H1 (cell line): Measurements from ENCODE around the gene MED13. TPM values are rescaled to one million over a fixed set of nuclear protein-coding genes. Genes with fewer than 3 reads are reported as not detected.

Experiments
- CTCF ChIA-PET: fragments of 300-600 bp; sonication (Branson Sonifier 250); formaldehyde crosslinking; loops from one replicate; lab custom pipeline; 2021; ENCODE audit not compliant: partially characterized antibody; lab: Charles Lee
- POLR2A ChIA-PET: fragments of 300-600 bp; sonication (Branson Sonifier 250); formaldehyde crosslinking; loops from one replicate; lab custom pipeline; 2021; ENCODE audit warnings: inconsistent platforms; ENCODE audit not compliant: partially characterized antibody; lab: Charles Lee
- DNase-seq, 2 experiments: peaks; one replicate each; pipeline versions ENCODE4 v3.0.0 to v3.0.0-alpha.2; 2010 to 2022; ENCODE audit warnings: low spot score in 2 of 2, low read depth in 1 of 2, mixed read lengths in 1 of 2
- FAIRE-seq: peaks from 2 replicates; lab custom pipeline; 2011; peaks lifted over from hg19 to GRCh38; lab: Jason Lieb, UNC
- H2AFZ ChIP-seq: 2 replicates; pipeline ENCODE4 v1.8.1; 2012; ENCODE audit warnings: low read length, inconsistent platforms
- H2AK5ac ChIP-seq: 2 replicates; pipeline ENCODE4 v1.6.1; 2013; ENCODE audit warnings: low read depth, low read length
- H2BK120ac ChIP-seq: replicated peaks from 2 replicates; pipeline ENCODE3; 2013; ENCODE audit warnings: low read depth, low read length, inconsistent platforms
- H2BK12ac ChIP-seq: 2 replicates; pipeline ENCODE4 v1.6.1; 2013; ENCODE audit warnings: low read depth, low read length
- H2BK15ac ChIP-seq: 2 replicates; pipeline ENCODE4 v1.6.1; 2013; ENCODE audit warnings: low read length
- H2BK20ac ChIP-seq: 2 replicates; pipeline ENCODE4 v1.6.1; 2013; ENCODE audit warnings: low read length
- H2BK5ac ChIP-seq: 2 replicates; pipeline ENCODE4 v1.6.1; 2013; ENCODE audit warnings: low read depth, low read length
- H3K14ac ChIP-seq: 2 replicates; pipeline ENCODE4 v1.6.1; 2013; ENCODE audit warnings: inconsistent platforms; ENCODE audit not compliant: insufficient read length
- H3K18ac ChIP-seq: 2 replicates; pipeline ENCODE4 v1.6.1; 2013; ENCODE audit warnings: low read length; ENCODE audit errors: extremely low read depth
- H3K23ac ChIP-seq: 2 replicates; pipeline ENCODE4 v1.6.1; 2013; ENCODE audit warnings: inconsistent platforms; ENCODE audit not compliant: insufficient read length
- H3K23me2 ChIP-seq: 2 replicates; pipeline ENCODE4 v1.6.1; 2013; ENCODE audit warnings: low read depth, low read length
- H3K27ac ChIP-seq: 2 replicates; pipeline ENCODE4 v1.6.1; 2011; ENCODE audit warnings: low read depth, low read length, inconsistent platforms
- H3K27me3 ChIP-seq, 4 experiments: replicated peaks in 1 of 4; 1 replicate in 1 of 4; 2 replicates in 3 of 4; pipeline versions ENCODE4 v1.6.1 to v1.8.1; 2011 to 2013; ENCODE audit warnings: low read length in 3 of 4, mild to moderate bottlenecking in 3 of 4, inconsistent platforms in 2 of 4, mixed read lengths in 2 of 4, moderate library complexity in 1 of 4; ENCODE audit not compliant: control insufficient read depth in 3 of 4, insufficient read depth in 3 of 4; ENCODE audit errors: extremely low read depth in 1 of 4
- H3K36me3 ChIP-seq, 4 experiments: 2 replicates each; pipeline versions ENCODE4 v1.6.1 to v1.8.1; 2011 to 2013; ENCODE audit warnings: mild to moderate bottlenecking in 4 of 4, low read length in 3 of 4, moderate library complexity in 2 of 4, control low read depth in 1 of 4, inconsistent platforms in 1 of 4; ENCODE audit not compliant: insufficient read depth in 4 of 4, control insufficient read depth in 2 of 4
- H3K4ac ChIP-seq: replicated peaks from 2 replicates; pipeline ENCODE3; 2013; ENCODE audit warnings: low read length, low read depth, mixed read lengths, inconsistent platforms; ENCODE audit not compliant: insufficient read length
- H3K4me1 ChIP-seq, 4 experiments: replicated peaks in 1 of 4; 1 replicate in 1 of 4; 2 replicates in 3 of 4; pipeline versions ENCODE4 v1.6.1 to v1.8.1; 2011 to 2013; ENCODE audit warnings: low read length in 3 of 4, inconsistent platforms in 2 of 4, mixed read lengths in 1 of 4; ENCODE audit not compliant: insufficient read depth in 4 of 4, control insufficient read depth in 3 of 4
- H3K4me2 ChIP-seq, 2 experiments: 2 replicates each; pipeline versions ENCODE4 v1.6.1 to v1.8.1; 2011 to 2013; ENCODE audit warnings: low read depth in 2 of 2, low read length in 2 of 2, control low read depth in 1 of 2, inconsistent platforms in 1 of 2, mild to moderate bottlenecking in 1 of 2; ENCODE audit not compliant: insufficient read depth in 1 of 2
- H3K4me3 ChIP-seq, 4 experiments: fragments of 200-600, 300-600 bp in 1 of 4; sonication (generic), shearing (Covaris generic), sonication (Bioruptor Twin) in 1 of 4; 2 replicates each; pipeline versions ENCODE4 v1.5.1 to v1.8.1; 2011 to 2016; ENCODE audit warnings: low read length in 4 of 4, low read depth in 3 of 4, control low read depth in 2 of 4, inconsistent platforms in 2 of 4, mild to moderate bottlenecking in 2 of 4, mixed read lengths in 1 of 4, moderate library complexity in 1 of 4; ENCODE audit not compliant: insufficient read depth in 2 of 4; ENCODE audit errors: extremely low read depth in 1 of 4
- H3K56ac ChIP-seq: replicated peaks from 2 replicates; pipeline ENCODE3; 2013; ENCODE audit warnings: low read depth, mild to moderate bottlenecking, mixed read lengths, low read length, inconsistent platforms; ENCODE audit not compliant: insufficient read length
- H3K79me1 ChIP-seq: 2 replicates; pipeline ENCODE4 v1.6.1; 2013; ENCODE audit warnings: low read depth, low read length, control low read depth
- H3K79me2 ChIP-seq, 2 experiments: 2 replicates each; pipeline versions ENCODE4 v1.6.1 to v1.8.1; 2012 to 2013; ENCODE audit warnings: low read length in 2 of 2, mild to moderate bottlenecking in 2 of 2, inconsistent platforms in 1 of 2; ENCODE audit not compliant: insufficient read depth in 2 of 2, control insufficient read depth in 1 of 2
- H3K9ac ChIP-seq, 4 experiments: replicated peaks in 1 of 4; 1 replicate in 1 of 4; 2 replicates in 3 of 4; pipeline versions ENCODE4 v1.6.1 to v1.8.1; 2011 to 2013; ENCODE audit warnings: low read depth in 3 of 4, low read length in 3 of 4, control low read depth in 2 of 4, mild to moderate bottlenecking in 2 of 4, moderate library complexity in 2 of 4, inconsistent platforms in 1 of 4; ENCODE audit errors: extremely low read depth in 1 of 4
- H3K9me3 ChIP-seq, 2 experiments: 2 replicates each; pipeline versions ENCODE4 v1.6.1 to v1.8.1; 2012 to 2013; ENCODE audit warnings: mild to moderate bottlenecking in 2 of 2, moderate library complexity in 2 of 2, control low read depth in 1 of 2, inconsistent platforms in 1 of 2, low read depth in 1 of 2, low read length in 1 of 2, mixed read lengths in 1 of 2; ENCODE audit not compliant: insufficient read depth in 2 of 2
- H4K20me1 ChIP-seq, 2 experiments: replicated peaks in 1 of 2; 2 replicates each; pipeline versions ENCODE3 to v1.8.1; 2011 to 2013; ENCODE audit warnings: inconsistent platforms in 2 of 2, low read length in 2 of 2, mild to moderate bottlenecking in 1 of 2; ENCODE audit not compliant: insufficient read depth in 2 of 2, control insufficient read depth in 1 of 2
- H4K5ac ChIP-seq: 2 replicates; pipeline ENCODE4 v1.6.1; 2013; ENCODE audit warnings: low read length, low read depth, mixed read lengths, inconsistent platforms; ENCODE audit not compliant: insufficient read length
- H4K8ac ChIP-seq: 2 replicates; pipeline ENCODE4 v1.8.0; 2013; ENCODE audit warnings: mild to moderate bottlenecking, moderate library complexity, low read length, inconsistent platforms; ENCODE audit not compliant: insufficient read depth; ENCODE audit errors: extremely low read depth
- H4K91ac ChIP-seq: replicated peaks from 2 replicates; pipeline ENCODE3; 2013; ENCODE audit warnings: low read length, mixed read lengths, inconsistent platforms; ENCODE audit not compliant: insufficient read length
- ASH2L ChIP-seq: fragments of 200-600, 300-600 bp; sonication (generic); IDR thresholded peaks from one replicate; pipeline ENCODE4 v1.7.1; 2017; ENCODE audit warnings: low read length
- BACH1 ChIP-seq: IDR thresholded peaks from 2 replicates; pipeline ENCODE4 v1.6.1; 2012; ENCODE audit warnings: low read length, improper control_type of control experiment
- CBX5 ChIP-seq: fragments of 300-800, 300-1000 bp; sonication (generic); IDR thresholded peaks from 2 replicates; pipeline ENCODE4 v1.7.1; 2016; ENCODE audit warnings: antibody characterized with exemption, low read length, low read depth
- CBX8 ChIP-seq: fragments of 300-800, 300-1000 bp; sonication (generic); IDR thresholded peaks from 2 replicates; pipeline ENCODE4 v1.7.1; 2016; ENCODE audit warnings: low read depth, low read length, borderline replicate concordance
- EP300 ChIP-seq, 2 experiments: IDR thresholded peaks; 1 replicate in 1 of 2; 2 replicates in 1 of 2; pipeline ENCODE4 v1.6.1; 2011 to 2012; ENCODE audit warnings: low read depth in 2 of 2, low read length in 2 of 2, mild to moderate bottlenecking in 2 of 2, borderline replicate concordance in 1 of 2, inconsistent platforms in 1 of 2, moderate library complexity in 1 of 2
- SUZ12 ChIP-seq: fragments of 200-600 bp; sonication (generic); IDR thresholded peaks from 2 replicates; pipeline ENCODE4 v1.6.1; 2012; ENCODE audit warnings: mild to moderate bottlenecking, inconsistent platforms, low read length, moderate library complexity, mixed read lengths
- WGBS, 2 experiments: shearing (Covaris generic) in 1 of 2; methylation state at CpG; one replicate each; pipeline versions ENCODE4 v1.1.6 to v1.1.7; 2013 to 2015; ENCODE audit warnings: low lambda C conversion rate in 2 of 2, mixed read lengths in 2 of 2, inconsistent platforms in 1 of 2, low coverage in 1 of 2, missing lambda C conversion rate in 1 of 2; ENCODE audit not compliant: insufficient replicate concordance in 2 of 2, insufficient coverage in 1 of 2, insufficient read length in 1 of 2; ENCODE audit errors: extremely low coverage in 1 of 2, missing lambda C conversion rate in 1 of 2; 5-methylcytosine and 5-hydroxymethylcytosine counted together
- polyA plus RNA-seq, 7 experiments: library from polyadenylated mRNA; depleted of rRNA in 3 of 7; stranded (reverse) in 5 of 7; unstranded in 2 of 7; fragments of >200 nt in 5 of 7; fragments of 200-250 nt in 2 of 7; gene quantifications; 1 replicate in 5 of 7; 2 replicates in 1 of 7; 4 replicates in 1 of 7; pipeline versions ENCODE4 v1.2.1 to v1.2.3, GENCODE V29; 2011 to 2013; ENCODE audit warnings: missing spikeins in 2 of 7, mixed read lengths in 2 of 7
- total RNA-seq: library from RNA; stranded (reverse); fragmentation: NEBNext Ultra II Directional; extraction: Animal tissue kit (Norgen Biotek cat#: 25700); gene quantifications from 2 replicates; pipeline ENCODE4 v1.2.1, GENCODE V29; 2021
- TF ChIP-seq, protein P1 (sequence below), 3 experiments: IDR thresholded peaks; 1 replicate in 2 of 3; 2 replicates in 1 of 3; pipeline versions ENCODE4 v1.5.1 to v1.6.1; 2011; ENCODE audit warnings: low read length in 3 of 3, mild to moderate bottlenecking in 3 of 3, inconsistent platforms in 2 of 3, low read depth in 1 of 3, moderate library complexity in 1 of 3; ENCODE audit not compliant: insufficient read depth in 1 of 3; ENCODE audit errors: control extremely low read depth in 1 of 3

The MED13 gene
- total and polyA plus RNA-seq, 2 of the 8 experiments (the other 6 are each of a cell fraction or from before 2014, with no cell fraction given): 11.3 to 44.8 TPM

DNA sequence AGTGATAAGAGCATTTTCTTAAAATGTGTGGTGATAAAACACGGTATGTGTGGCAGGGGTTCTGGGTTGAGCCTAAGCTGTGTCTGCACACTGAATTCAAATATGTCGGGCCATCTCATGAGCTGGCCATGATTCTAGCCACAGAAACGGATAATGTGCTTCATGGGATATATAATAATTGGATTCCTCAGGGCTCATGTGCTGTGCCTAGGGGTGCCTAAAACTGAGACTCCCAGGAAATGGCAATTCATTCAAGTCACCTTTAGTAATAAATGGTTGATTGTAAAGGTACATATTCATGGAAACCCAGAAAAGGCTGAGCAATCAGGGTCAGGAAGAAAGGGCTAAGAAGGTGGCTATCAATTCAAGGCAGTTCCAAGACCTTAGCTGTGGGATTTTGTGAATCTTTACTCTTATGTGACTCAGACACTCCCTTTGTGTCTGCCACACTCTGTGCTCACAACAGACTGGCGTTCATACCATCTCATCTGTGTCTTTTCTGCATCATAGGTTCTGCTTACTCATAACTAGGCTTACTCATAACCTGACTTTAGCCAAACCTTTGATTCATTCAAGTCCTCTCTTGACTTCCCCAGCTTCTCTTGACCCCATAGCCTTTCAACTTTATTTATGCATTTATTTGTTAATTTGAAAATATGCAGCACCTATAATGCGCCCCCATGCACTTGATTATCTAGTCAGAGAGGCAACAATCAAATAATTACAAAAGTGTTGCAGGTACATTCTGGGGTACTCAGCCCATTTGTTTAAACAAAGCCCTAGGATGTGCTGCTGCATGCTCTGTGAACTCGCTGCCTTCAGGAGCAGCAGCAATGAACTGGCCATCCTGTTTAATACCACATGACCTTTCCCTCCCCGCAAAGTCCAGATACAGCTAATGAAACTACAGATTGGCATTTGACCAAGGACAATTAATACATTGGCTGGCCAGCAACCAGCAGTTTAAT is 28.4 kb upstream of the MED13 start:
- no peaks in the 10 kb centered on the region for H3K4me1 ChIP-seq
- H3K79me1 ChIP-seq: no peaks in the 10 kb centered on the region
- H3K18ac ChIP-seq: no peak overlapping the region
- H3K56ac ChIP-seq: no peak overlapping the region
- no peaks in the 10 kb centered on the region for H3K9me3 ChIP-seq
- FAIRE-seq (no peak), DNase-seq (no peak)
- H4K8ac ChIP-seq: no peak overlapping the region
- H3K14ac ChIP-seq: no peak overlapping the region
- no peaks in the 10 kb centered on the region for H3K23me2 ChIP-seq
- H2BK20ac ChIP-seq: no peak overlapping the region
- H3K9ac ChIP-seq: no peak overlapping the region
- H2AK5ac ChIP-seq: no peak overlapping the region
- H4K20me1 ChIP-seq: no peaks in the 10 kb centered on the region
- no peak overlapping the region for H2BK12ac ChIP-seq
- no peak overlapping the region for H2BK5ac ChIP-seq
- H3K23ac ChIP-seq: no peak overlapping the region
- 80% methylated on average over 7 of the region's 7 CpGs; no CpG with 5 or more reads in 1 of the 2 experiments for WGBS, 2 experiments
- no peak overlapping the region for H2BK120ac ChIP-seq
- ChIA-PET POLR2A (interaction anchor here (0.6 to 1.2 kb wide), 3 partner anchors 8 to 524 kb away, joined by 3 to 4 read pairs (median 3); no protein-coding TSS in a partner anchor), CTCF (interaction anchor here (0.8 to 1.0 kb wide), 3 partner anchors 16 to 206 kb away, joined by 3 to 7 read pairs (median 4); no protein-coding TSS in a partner anchor)
- H3K36me3 ChIP-seq: no peaks in the 10 kb centered on the region
- H3K27me3 ChIP-seq: no peaks in the 10 kb centered on the region
- no peak overlapping the region for H2BK15ac ChIP-seq
- no peaks in the 10 kb centered on the region for H3K79me2 ChIP-seq
- 0 out of 2 replicates have a peak overlapping the region, but pooled peaks have one; percentile 57 for H2AFZ ChIP-seq
- H3K4me2 ChIP-seq: no peak overlapping the region
- H3K27ac ChIP-seq: no peak overlapping the region
- H3K4ac ChIP-seq: no peak overlapping the region
- H4K91ac ChIP-seq: no peak overlapping the region
- no peak overlapping the region for H3K4me3 ChIP-seq
- H4K5ac ChIP-seq: no peak overlapping the region
- TF ChIP-seq BACH1 (no peak), ASH2L (no peak), SUZ12 (no peak), CBX8 (no peak), EP300 (IDR thresholded peaks at IDR 0.05; ENCODE audit: borderline replicate concordance in 1 of 2, low read depth in 2 of 2, low read length in 2 of 2) (no peak), CBX5 (no peak)
- TF ChIP-seq, protein P1, sequence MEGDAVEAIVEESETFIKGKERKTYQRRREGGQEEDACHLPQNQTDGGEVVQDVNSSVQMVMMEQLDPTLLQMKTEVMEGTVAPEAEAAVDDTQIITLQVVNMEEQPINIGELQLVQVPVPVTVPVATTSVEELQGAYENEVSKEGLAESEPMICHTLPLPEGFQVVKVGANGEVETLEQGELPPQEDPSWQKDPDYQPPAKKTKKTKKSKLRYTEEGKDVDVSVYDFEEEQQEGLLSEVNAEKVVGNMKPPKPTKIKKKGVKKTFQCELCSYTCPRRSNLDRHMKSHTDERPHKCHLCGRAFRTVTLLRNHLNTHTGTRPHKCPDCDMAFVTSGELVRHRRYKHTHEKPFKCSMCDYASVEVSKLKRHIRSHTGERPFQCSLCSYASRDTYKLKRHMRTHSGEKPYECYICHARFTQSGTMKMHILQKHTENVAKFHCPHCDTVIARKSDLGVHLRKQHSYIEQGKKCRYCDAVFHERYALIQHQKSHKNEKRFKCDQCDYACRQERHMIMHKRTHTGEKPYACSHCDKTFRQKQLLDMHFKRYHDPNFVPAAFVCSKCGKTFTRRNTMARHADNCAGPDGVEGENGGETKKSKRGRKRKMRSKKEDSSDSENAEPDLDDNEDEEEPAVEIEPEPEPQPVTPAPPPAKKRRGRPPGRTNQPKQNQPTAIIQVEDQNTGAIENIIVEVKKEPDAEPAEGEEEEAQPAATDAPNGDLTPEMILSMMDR (IDR thresholded peaks at IDR 0.05; ENCODE audit: control extremely low read depth in 1 of 3, insufficient read depth in 1 of 3, low read depth in 1 of 3, low read length in 3 of 3): no peak
